NCI-H460 (cell line): Measurements from ENCODE around the gene PLEKHA7. TPM values are rescaled to one million over a fixed set of nuclear protein-coding genes. Genes with fewer than 3 reads are reported as not detected.

Experiments
- DNase-seq: peaks from one replicate; pipeline ENCODE4 v3.0.0-alpha.2; 2016; ENCODE audit warnings: low read depth; ENCODE audit errors: extremely low read depth
- total RNA-seq: library from RNA; depleted of rRNA; stranded (reverse); fragments of >200 nt; shearing (Covaris generic); gene quantifications from 2 replicates; pipeline ENCODE4 v1.2.3, GENCODE V29; 2014

Gene PLEKHA7
- total RNA-seq, 1 experiment from 2014 or later = 0.25 TPM

GRCh38 chr11:16820324-16821092, 193.7 kb downstream of the PLEKHA7 start:
- peak; percentile 34 for DNase-seq

GRCh38 chr11:16818284-16818683, 195.9 kb downstream of the PLEKHA7 start:
- DNase-seq = no peak

GRCh38 chr11:16817351-16817750, 196.9 kb downstream of the PLEKHA7 start:
- no peak for DNase-seq

GRCh38 chr11:16816358-16817270, 197.6 kb downstream of the PLEKHA7 start:
- DNase-seq = no peak

- peak; percentile 23 for DNase-seq
Measured at GRCh38 chr11:16815047-16815767, 199.0 kb downstream of the PLEKHA7 start.

GRCh38 chr11:16814410-16815046, 199.7 kb downstream of the PLEKHA7 start:
- DNase-seq = no peak

GRCh38 chr11:16813126-16813525, 201.1 kb downstream of the PLEKHA7 start:
- no peak for DNase-seq

GRCh38 chr11:16812274-16812673, 201.9 kb downstream of the PLEKHA7 start:
- DNase-seq = no peak

GRCh38 chr11:16811136-16812020, 202.8 kb downstream of the PLEKHA7 start:
- no peak for DNase-seq

GRCh38 chr11:16809886-16810668, 204.1 kb downstream of the PLEKHA7 start:
- DNase-seq = no peak

- DNase-seq = no peak
Measured at GRCh38 chr11:16807306-16807705, 206.9 kb downstream of the PLEKHA7 start.

- no peak for DNase-seq
Measured at GRCh38 chr11:16806791-16807190, 207.4 kb downstream of the PLEKHA7 start.

- DNase-seq = no peak
Measured at GRCh38 chr11:16805938-16806337, 208.3 kb downstream of the PLEKHA7 start.

GRCh38 chr11:16804104-16804947, 209.9 kb downstream of the PLEKHA7 start:
- no peak for DNase-seq

- no peak for DNase-seq
Measured at GRCh38 chr11:16801288-16801980, 212.8 kb downstream of the PLEKHA7 start.

GRCh38 chr11:16800382-16800781, 213.8 kb downstream of the PLEKHA7 start:
- DNase-seq = no peak

GRCh38 chr11:16799890-16800289, 214.3 kb downstream of the PLEKHA7 start:
- no peak for DNase-seq
